H9 (cell line): ENCODE results near the gene TRPV4. TPM values are rescaled to one million over a fixed set of nuclear protein-coding genes. Genes with fewer than 3 reads are reported as not detected.
A peak's percentile ranks its signal among the peaks of the same experiment; 100 is the strongest.

Experiments used
- DNase-seq: peaks from one replicate; pipeline ENCODE4 v3.0.0-alpha.2; 2017
- H2AFZ ChIP-seq: one replicate; pipeline ENCODE4 v1.6.1; 2013; ENCODE audit warnings: mild to moderate bottlenecking, low read length, control low read depth, moderate library complexity
- H2AK5ac ChIP-seq: 2 replicates; pipeline ENCODE4 v1.6.1; 2013; ENCODE audit warnings: low read length, control low read depth, mixed read lengths; ENCODE audit not compliant: insufficient read length
- H2BK120ac ChIP-seq: one replicate; pipeline ENCODE4 v1.6.1; 2013; ENCODE audit warnings: low read depth, mild to moderate bottlenecking, low read length, control low read depth, inconsistent platforms; ENCODE audit not compliant: poor library complexity, severe bottlenecking
- H2BK12ac ChIP-seq: 2 replicates; pipeline ENCODE4 v1.6.1; 2013; ENCODE audit warnings: low read length, control low read depth, mixed read lengths, low read depth; ENCODE audit not compliant: insufficient read length
- H2BK15ac ChIP-seq: 2 replicates; pipeline ENCODE4 v1.6.1; 2013; ENCODE audit warnings: low read depth, low read length, control low read depth
- H2BK20ac ChIP-seq: one replicate; pipeline ENCODE4 v1.6.1; 2013; ENCODE audit warnings: low read depth, mild to moderate bottlenecking, low read length, control low read depth, inconsistent platforms; ENCODE audit not compliant: poor library complexity, severe bottlenecking
- H2BK5ac ChIP-seq: 2 replicates; pipeline ENCODE4 v1.6.1; 2013; ENCODE audit warnings: low read length, control low read depth, mixed read lengths; ENCODE audit not compliant: insufficient read length
- H3K14ac ChIP-seq: 2 replicates; pipeline ENCODE4 v1.6.1; 2013; ENCODE audit warnings: low read length, control low read depth; ENCODE audit not compliant: insufficient read depth
- H3K18ac ChIP-seq: 2 replicates; pipeline ENCODE4 v1.6.1; 2013; ENCODE audit warnings: low read depth, mild to moderate bottlenecking, mixed read lengths, low read length, control low read depth; ENCODE audit not compliant: insufficient read length
- H3K23ac ChIP-seq: 2 replicates; pipeline ENCODE4 v1.6.1; 2013; ENCODE audit warnings: low read length, control low read depth, mixed read lengths, low read depth; ENCODE audit not compliant: insufficient read length
- H3K23me2 ChIP-seq: 2 replicates; pipeline ENCODE4 v1.6.1; 2013; ENCODE audit warnings: low read depth, mild to moderate bottlenecking, mixed read lengths, low read length, control low read depth; ENCODE audit not compliant: insufficient read length, poor library complexity, severe bottlenecking
- H3K27ac ChIP-seq: 2 replicates; pipeline ENCODE4 v1.5.1; 2013; ENCODE audit warnings: low read length, control low read depth, mixed read lengths, low read depth; ENCODE audit not compliant: insufficient read length
- H3K27me3 ChIP-seq: 2 replicates; pipeline ENCODE4 v1.6.1; 2013; ENCODE audit warnings: low read length, control low read depth, inconsistent platforms; ENCODE audit not compliant: insufficient read depth
- H3K4ac ChIP-seq: 2 replicates; pipeline ENCODE4 v1.6.1; 2013; ENCODE audit warnings: low read depth, mild to moderate bottlenecking, control low read depth, inconsistent platforms, low read length, moderate library complexity
- H3K4me1 ChIP-seq: 2 replicates; pipeline ENCODE4 v1.6.1; 2013; ENCODE audit warnings: low read length, control low read depth, inconsistent platforms; ENCODE audit not compliant: insufficient read depth
- H3K4me2 ChIP-seq: 2 replicates; pipeline ENCODE4 v1.6.1; 2013; ENCODE audit warnings: low read length, control low read depth, mixed read lengths; ENCODE audit not compliant: insufficient read length, insufficient read depth
- H3K56ac ChIP-seq: 2 replicates; pipeline ENCODE4 v1.6.1; 2013; ENCODE audit warnings: low read depth, mild to moderate bottlenecking, mixed read lengths, low read length, control low read depth; ENCODE audit not compliant: insufficient read length
- H3K79me1 ChIP-seq: 2 replicates; pipeline ENCODE4 v1.6.1; 2013; ENCODE audit warnings: low read depth, mild to moderate bottlenecking, moderate library complexity, low read length, control low read depth, inconsistent platforms; ENCODE audit not compliant: insufficient read depth, poor library complexity, severe bottlenecking
- H3K79me2 ChIP-seq: 2 replicates; pipeline ENCODE4 v1.6.1; 2013; ENCODE audit warnings: low read length, control low read depth, inconsistent platforms; ENCODE audit not compliant: insufficient read depth
- H3K9ac ChIP-seq: 2 replicates; pipeline ENCODE4 v1.6.1; 2013; ENCODE audit warnings: low read length, control low read depth, mixed read lengths; ENCODE audit not compliant: insufficient read length; ENCODE audit errors: extremely low read depth
- H3K9me3 ChIP-seq: one replicate; pipeline ENCODE4 v1.6.1; 2013; ENCODE audit warnings: low read depth, low read length, inconsistent platforms; ENCODE audit not compliant: control insufficient read depth
- H3T11ph ChIP-seq: one replicate; pipeline ENCODE4 v1.6.1; 2013; ENCODE audit warnings: mild to moderate bottlenecking, low read length, control low read depth, inconsistent platforms
- H4K20me1 ChIP-seq: one replicate; pipeline ENCODE4 v1.6.1; 2013; ENCODE audit not compliant: control insufficient read depth, insufficient read length, insufficient read depth
- H4K5ac ChIP-seq: 2 replicates; pipeline ENCODE4 v1.6.1; 2013; ENCODE audit warnings: low read depth, mild to moderate bottlenecking, mixed read lengths, low read length, control low read depth; ENCODE audit not compliant: insufficient read length
- H4K8ac ChIP-seq: replicated peaks from 2 replicates; pipeline ENCODE4 v1.6.1; 2013; ENCODE audit warnings: low read length, control low read depth, mixed read lengths, low read depth; ENCODE audit not compliant: insufficient read length
- H4K91ac ChIP-seq: 2 replicates; pipeline ENCODE4 v1.6.1; 2013; ENCODE audit warnings: low read depth, mild to moderate bottlenecking, moderate library complexity, mixed read lengths, low read length, control low read depth; ENCODE audit not compliant: insufficient read length
- H3K27ac Mint-ChIP-seq, 3 experiments: 2 replicates in 2 of 3; 3 replicates in 1 of 3; pipeline ENCODE4 v1.8.0; 2020 to 2021; ENCODE audit warnings: mixed read lengths in 3 of 3, mild to moderate bottlenecking in 1 of 3, moderate library complexity in 1 of 3
- H3K27me3 Mint-ChIP-seq: 2 replicates; pipeline ENCODE4 v1.8.0; 2021; ENCODE audit warnings: low read depth, mild to moderate bottlenecking, moderate library complexity, mixed read lengths
- H3K36me3 Mint-ChIP-seq, 3 experiments: 2 replicates in 2 of 3; 3 replicates in 1 of 3; pipeline ENCODE4 v1.8.0; 2020 to 2021; ENCODE audit warnings: low read depth in 3 of 3, mixed read lengths in 3 of 3; ENCODE audit not compliant: insufficient read depth in 1 of 3
- H3K4me1 Mint-ChIP-seq, 2 experiments: 2 replicates each; pipeline ENCODE4 v1.8.0; 2020; ENCODE audit warnings: mixed read lengths in 2 of 2
- H3K4me3 Mint-ChIP-seq, 2 experiments: 2 replicates in 1 of 2; 3 replicates in 1 of 2; pipeline ENCODE4 v1.8.0; 2020 to 2021; ENCODE audit warnings: mild to moderate bottlenecking in 2 of 2, mixed read lengths in 2 of 2, moderate library complexity in 1 of 2
- H3K9me3 Mint-ChIP-seq, 2 experiments: 2 replicates in 1 of 2; 3 replicates in 1 of 2; pipeline ENCODE4 v1.8.0; 2020; ENCODE audit warnings: mild to moderate bottlenecking in 2 of 2, mixed read lengths in 2 of 2, moderate library complexity in 1 of 2
- CTCF ChIP-seq: fragments of 200-600 bp; sonication (generic); conservative IDR thresholded peaks from 3 replicates; pipeline ENCODE4 v1.8.0; 2021; ENCODE audit warnings: antibody characterized with exemption, mild to moderate bottlenecking
- WGBS: extraction: QIAGEN DNeasy Blood & Tissue Kit; methylation state at CpG from one replicate; pipeline ENCODE4 v1.1.7; 2013; ENCODE audit warnings: missing lambda C conversion rate, low lambda C conversion rate, mixed read lengths; ENCODE audit not compliant: insufficient read length; ENCODE audit errors: extremely low coverage; 5-methylcytosine and 5-hydroxymethylcytosine counted together
- total RNA-seq: library from RNA; stranded (reverse); gene quantifications from 2 replicates; pipeline ENCODE4 v1.2.1, GENCODE V29; 2021

The TRPV4 gene
- total RNA-seq, 1 experiment from 2014 or later = 4.9 TPM

GRCh38 chr12:109758426-109759420 is 74.5 kb downstream of the TRPV4 start:
- peaks cover 6 to 7% of the 10 kb centered on the region in 2 experiments; a peak in 4 of 5 replicates for H3K9me3 Mint-ChIP-seq
- Histone ChIP-seq H3K79me2 (no peaks in the 10 kb centered on the region), H2BK5ac (no peak overlapping the region), H3K9me3 (no peaks in the 10 kb centered on the region), H3K79me1 (no peaks in the 10 kb centered on the region), H3K4me2 (no peak overlapping the region), H2BK120ac (no peak overlapping the region), H4K20me1 (no peaks in the 10 kb centered on the region), H4K91ac (no peak overlapping the region), H3K27ac (no peak overlapping the region), H3K18ac (no peak overlapping the region), H2AFZ (no peak overlapping the region), H3K4me1 (no peaks in the 10 kb centered on the region), H3K9ac (no peak overlapping the region), H3K14ac (no peak overlapping the region; the same call in 1 of the 2 replicates), H3K23ac (no peak overlapping the region), H2BK15ac (no peak overlapping the region), H3K27me3 (no peaks in the 10 kb centered on the region), H3K56ac (no peak overlapping the region), H2BK12ac (no peak overlapping the region), H2BK20ac (no peak overlapping the region), H3K23me2 (no peaks in the 10 kb centered on the region), H2AK5ac (no peak overlapping the region), H3T11ph (no peak overlapping the region), H4K5ac (no peak overlapping the region), H3K4ac (no peak overlapping the region), H4K8ac (no peak overlapping the region)
- peak; percentile 36 for DNase-seq
- no peak overlapping the region for H3K27ac Mint-ChIP-seq
- WGBS = no CpG with 5 or more reads among the region's 15 CpGs
- TF ChIP-seq CTCF = no peak
- H3K4me1 Mint-ChIP-seq = peaks cover 13 to 28% of the 10 kb centered on the region in 2 experiments
- H3K4me3 Mint-ChIP-seq = no peak overlapping the region
- H3K27me3 Mint-ChIP-seq = no peaks in the 10 kb centered on the region; the same call in none of the 2 replicates
- H3K36me3 Mint-ChIP-seq = peaks cover 0 to 7% (median 3%) of the 10 kb centered on the region in 3 experiments; a peak in 3 of 7 replicates
